AG10803 (cell line): ENCODE results near the gene ADGRD2.

Experiments
- DNase-seq: peaks from one replicate; pipeline ENCODE4 v3.0.0; 2010; ENCODE audit warnings: low read depth
- H3K4me3 ChIP-seq: 2 replicates; pipeline ENCODE4 v1.5.1; 2011; ENCODE audit warnings: mild to moderate bottlenecking, low read length, control low read depth
- TF ChIP-seq, protein P1 (sequence below): conservative IDR thresholded peaks from 2 replicates; pipeline ENCODE4 v1.5.1; 2011; ENCODE audit warnings: mild to moderate bottlenecking, low read length, control low read depth, inconsistent platforms

ADGRD2 gene

DNA sequence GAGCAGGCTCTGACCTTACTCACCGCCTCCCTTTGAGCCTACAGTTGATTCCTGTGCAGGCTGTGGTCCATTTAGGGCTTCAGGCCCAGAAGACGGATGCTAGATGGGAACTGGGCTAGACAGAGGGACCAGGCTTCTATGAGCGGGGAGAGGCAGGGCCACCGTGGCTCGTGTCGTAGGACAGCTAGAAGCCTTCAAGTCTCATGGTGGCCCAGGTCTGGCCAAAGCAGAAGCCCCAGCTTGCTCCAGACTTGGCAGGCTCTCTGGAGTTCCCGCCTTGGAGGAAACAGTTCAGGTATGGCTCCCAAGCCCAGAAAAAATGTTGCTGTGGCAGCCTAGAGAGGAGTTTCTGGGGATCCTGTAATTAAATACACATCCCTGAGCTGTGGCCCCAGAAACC lies 67.9 kb downstream of the ADGRD2 start:
- no peak overlapping the region for H3K4me3 ChIP-seq
- no peak for DNase-seq
- TF ChIP-seq, protein P1, sequence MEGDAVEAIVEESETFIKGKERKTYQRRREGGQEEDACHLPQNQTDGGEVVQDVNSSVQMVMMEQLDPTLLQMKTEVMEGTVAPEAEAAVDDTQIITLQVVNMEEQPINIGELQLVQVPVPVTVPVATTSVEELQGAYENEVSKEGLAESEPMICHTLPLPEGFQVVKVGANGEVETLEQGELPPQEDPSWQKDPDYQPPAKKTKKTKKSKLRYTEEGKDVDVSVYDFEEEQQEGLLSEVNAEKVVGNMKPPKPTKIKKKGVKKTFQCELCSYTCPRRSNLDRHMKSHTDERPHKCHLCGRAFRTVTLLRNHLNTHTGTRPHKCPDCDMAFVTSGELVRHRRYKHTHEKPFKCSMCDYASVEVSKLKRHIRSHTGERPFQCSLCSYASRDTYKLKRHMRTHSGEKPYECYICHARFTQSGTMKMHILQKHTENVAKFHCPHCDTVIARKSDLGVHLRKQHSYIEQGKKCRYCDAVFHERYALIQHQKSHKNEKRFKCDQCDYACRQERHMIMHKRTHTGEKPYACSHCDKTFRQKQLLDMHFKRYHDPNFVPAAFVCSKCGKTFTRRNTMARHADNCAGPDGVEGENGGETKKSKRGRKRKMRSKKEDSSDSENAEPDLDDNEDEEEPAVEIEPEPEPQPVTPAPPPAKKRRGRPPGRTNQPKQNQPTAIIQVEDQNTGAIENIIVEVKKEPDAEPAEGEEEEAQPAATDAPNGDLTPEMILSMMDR: no peak

DNA sequence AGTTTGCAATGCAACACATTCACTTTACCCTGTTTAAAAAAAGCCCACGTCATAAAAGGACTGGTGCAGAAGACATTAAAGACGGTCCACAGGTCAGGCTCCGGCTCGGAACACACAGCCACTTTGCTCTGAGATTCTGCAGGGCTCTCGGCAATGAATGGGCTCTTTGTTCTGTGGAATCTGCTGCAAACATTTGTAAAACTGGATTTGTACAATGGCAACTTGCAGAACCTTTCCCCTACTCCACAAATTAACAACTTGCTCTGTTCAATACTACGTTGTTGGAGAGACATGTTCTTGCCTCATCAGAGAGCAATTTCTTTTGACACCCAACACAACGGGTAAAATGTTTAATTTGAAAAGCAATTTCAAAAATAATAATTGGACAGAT lies 70.0 kb downstream of the ADGRD2 start:
- H3K4me3 ChIP-seq: no peak overlapping the region
- TF ChIP-seq, protein P1: no peak
- no peak for DNase-seq

DNA sequence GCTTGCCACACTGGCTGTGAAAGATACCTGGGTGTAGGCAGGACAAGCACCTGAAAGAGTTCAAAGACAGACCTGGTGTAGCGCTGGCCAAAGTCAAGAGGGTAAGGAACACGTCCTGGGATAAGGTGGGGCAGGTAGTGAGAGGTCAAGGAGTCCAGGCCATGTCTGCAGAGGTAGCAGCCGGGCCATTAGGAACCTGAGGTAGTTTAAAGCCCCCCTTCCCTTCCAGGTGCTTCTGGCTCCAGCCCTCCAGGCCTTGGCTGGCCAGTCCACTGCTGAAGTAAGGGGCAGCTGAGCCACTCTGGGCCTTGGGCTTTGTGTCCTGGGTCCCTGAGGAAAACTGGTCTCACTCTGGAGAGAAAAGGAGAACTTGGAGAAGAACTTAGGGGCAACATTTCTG lies 70.9 kb downstream of the ADGRD2 start:
- TF ChIP-seq, protein P1: no peak
- no peak overlapping the region for H3K4me3 ChIP-seq
- DNase-seq: no peak

DNA sequence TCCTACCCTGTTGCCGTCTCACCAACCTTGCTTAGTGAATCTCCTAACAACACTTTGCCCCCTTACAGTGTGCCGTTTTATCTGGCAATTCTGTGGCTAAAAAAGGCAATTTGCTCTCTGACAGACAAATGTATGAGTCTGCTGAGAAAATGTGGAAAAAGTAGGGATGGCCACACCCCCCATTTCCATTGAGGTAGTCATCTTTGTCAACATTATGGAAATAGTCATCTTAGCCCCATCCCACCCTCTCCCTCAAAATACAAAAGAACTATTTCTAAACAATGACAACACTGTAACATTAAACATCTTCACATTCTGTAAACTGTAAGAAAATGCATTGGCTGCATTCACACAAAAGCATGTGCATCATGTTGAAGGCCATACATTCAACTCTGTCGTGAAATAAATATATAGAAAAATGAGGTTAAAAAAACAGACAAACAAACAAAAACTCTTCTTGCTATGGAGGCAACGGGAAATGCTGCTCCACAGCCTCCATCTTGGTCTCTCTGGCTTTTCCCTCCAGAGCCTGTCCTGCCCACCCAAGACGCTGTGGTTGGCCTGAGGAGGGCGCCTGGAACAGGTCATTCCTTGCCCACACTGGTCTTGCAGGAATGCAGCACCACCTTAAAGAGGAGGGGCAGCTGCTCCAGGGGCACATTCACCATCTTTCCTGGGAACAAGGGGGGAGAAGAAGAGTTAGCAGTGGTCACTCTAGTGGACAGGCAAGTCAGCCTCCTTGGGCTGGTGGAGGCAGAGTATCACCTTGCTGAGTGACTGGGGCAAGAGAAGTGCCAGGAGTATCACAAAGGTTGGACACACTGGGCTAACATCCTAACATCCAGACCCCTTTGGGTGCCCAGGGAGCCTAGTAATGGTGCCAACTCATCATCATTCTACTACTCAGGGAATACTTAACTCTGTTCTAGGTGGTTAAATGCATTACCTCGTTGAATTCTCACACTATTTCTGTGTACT lies 72.2 kb downstream of the ADGRD2 start:
- DNase-seq: no peak
- H3K4me3 ChIP-seq: no peak overlapping the region
- TF ChIP-seq, protein P1: no peak

DNA sequence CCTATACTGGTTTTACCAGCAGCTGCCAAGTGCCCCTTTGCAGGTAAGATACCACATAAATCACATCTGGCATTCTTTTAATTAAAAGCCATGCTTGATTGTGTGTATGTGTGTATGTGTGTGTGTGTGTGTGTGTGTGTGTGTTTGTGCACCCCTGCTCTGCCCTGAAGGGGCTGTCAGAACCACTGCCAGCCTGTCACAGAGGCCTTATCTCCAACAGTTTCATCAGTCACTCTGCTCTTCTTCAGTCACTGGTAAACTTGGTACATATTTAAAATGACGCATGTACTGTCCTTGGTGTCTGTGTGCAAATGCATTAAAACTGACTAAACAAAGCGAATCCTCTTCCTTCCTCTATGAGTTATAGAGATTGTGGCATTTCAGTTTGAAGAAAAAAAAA lies 75.9 kb downstream of the ADGRD2 start:
- no peak overlapping the region for H3K4me3 ChIP-seq
- TF ChIP-seq, protein P1: no peak
- DNase-seq: no peak

DNA sequence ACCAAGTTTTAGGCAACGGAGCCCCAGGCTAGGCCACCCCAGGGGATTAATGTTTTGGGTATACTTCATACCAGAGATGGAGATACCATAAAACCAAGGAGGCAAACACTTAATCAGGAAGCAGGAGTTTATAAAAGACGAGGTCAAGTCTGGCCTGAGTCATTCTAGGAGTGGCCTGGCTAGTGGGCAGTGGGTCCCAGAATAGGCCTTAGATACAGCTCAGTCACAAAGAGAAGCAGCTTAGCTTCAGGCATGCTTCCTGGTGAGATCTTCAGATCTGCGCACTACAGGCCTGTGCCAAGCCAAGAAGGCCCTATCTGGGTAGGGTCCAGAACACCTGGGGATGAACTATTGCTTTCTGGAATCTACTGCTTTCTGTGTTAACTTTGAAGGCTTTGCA lies 77.5 kb downstream of the ADGRD2 start:
- TF ChIP-seq, protein P1: no peak
- no peak for DNase-seq

More for the DNA sequence above, 77.5 kb downstream of the ADGRD2 start:
- H3K4me3 ChIP-seq: no peak overlapping the region
